ENCODE results near the gene HS3ST6. TPM values are rescaled to one million over a fixed set of nuclear protein-coding genes. Genes with fewer than 3 reads are reported as not detected.

Gene HS3ST6
- total RNA-seq, 1 experiment from 2014 or later = not detected

- H3K36me3 ChIP-seq (ENCODE audit: control insufficient read depth in 1 of 2, insufficient read depth in 2 of 2, low read length in 2 of 2) = no peaks in the 10 kb centered on the region
- RAD21 ChIA-PET (ENCODE audit: low non-redundant PET in 1 of 2, low total read pairs in 2 of 2, uncharacterized antibody in 2 of 2, unreplicated experiment in 2 of 2) = no interaction called here
- no TSS peak for BruUV-seq (replicated peaks)
These were observed 41.7 kb downstream of the HS3ST6 start for GRCh38 chr16:1876468-1876867.

More at GRCh38 chr16:1876468-1876867, 41.7 kb downstream of the HS3ST6 start:
- Histone ChIP-seq H3K27ac (ENCODE audit: low read depth, low read length) (no peak overlapping the region), H2AFZ (ENCODE audit: low read depth, low read length, poor library complexity, severe bottlenecking) (no peak overlapping the region), H3K9ac (ENCODE audit: low read length) (no peak overlapping the region), H3K4me2 (ENCODE audit: low read length) (no peak overlapping the region), H3K4me3 (replicated peaks in 1 of 2; ENCODE audit: low read depth in 1 of 2, low read length in 2 of 2) (no peak overlapping the region), H3K9me2 (ENCODE audit: insufficient read depth) (no peaks in the 10 kb centered on the region), H4K20me1 (ENCODE audit: insufficient read depth) (no peaks in the 10 kb centered on the region), H3K27me3 (ENCODE audit: insufficient read depth, low read length) (no peaks in the 10 kb centered on the region), H3K79me2 (ENCODE audit: insufficient read depth, low read length) (no peaks in the 10 kb centered on the region), H3K4me1 (ENCODE audit: control insufficient read depth in 1 of 2, insufficient read depth in 2 of 2, low read length in 2 of 2) (peaks cover 4 to 7% of the 10 kb centered on the region in 2 experiments; a peak in 3 of 4 replicates), H3K9me3 (ENCODE audit: control insufficient read depth in 1 of 2, insufficient read depth in 1 of 2, low read depth in 1 of 2, low read length in 2 of 2) (no peaks in the 10 kb centered on the region)
- intact Hi-C loops (cut with micrococcal nuclease) = no loop called here
- ChIA-PET POLR2A (interaction anchor here (0.8 kb wide), 1 partner anchor 47 kb away, joined by 3 read pairs; no protein-coding TSS in a partner anchor), CTCF (no interaction called here)
- TF ChIP-seq CTCF (IDR thresholded peaks at IDR 0.05 in 2 of 3, conservative IDR thresholded peaks at IDR 0.05 in 1 of 3; ENCODE audit: borderline replicate concordance in 1 of 3, insufficient read depth in 1 of 3, low read depth in 2 of 3, low read length in 2 of 3) = no peak
- TF ChIP-seq EZH2phosphoT487 (IDR thresholded peaks at IDR 0.05; ENCODE audit: borderline replicate concordance) = no peak
- no peak for TF ChIP-seq RAD21 (IDR thresholded peaks at IDR 0.05; ENCODE audit: low read depth)
- no peak for TF ChIP-seq MAX (IDR thresholded peaks at IDR 0.05)
- no peak for TF ChIP-seq FOSL1 (IDR thresholded peaks at IDR 0.05; ENCODE audit: low read depth)
- no peak for TF ChIP-seq ZFX (IDR thresholded peaks at IDR 0.05)
- TF ChIP-seq CEBPB (IDR thresholded peaks at IDR 0.05; ENCODE audit: low read depth) = no peak
- TF ChIP-seq SRF (IDR thresholded peaks at IDR 0.05; ENCODE audit: low read depth) = no peak
- no peak for TF ChIP-seq SIN3A (IDR thresholded peaks at IDR 0.05; ENCODE audit: low read depth)
- TF ChIP-seq JUND (IDR thresholded peaks at IDR 0.05) = no peak
- no peak for TF ChIP-seq REST (IDR thresholded peaks at IDR 0.05; ENCODE audit: low read depth)
- no peak for TF ChIP-seq SP1 (IDR thresholded peaks at IDR 0.05; ENCODE audit: low read depth)
- no peak for TF ChIP-seq TCF7L2 (IDR thresholded peaks at IDR 0.05; ENCODE audit: borderline replicate concordance, extremely low read depth, insufficient read depth, insufficient read length)
- TF ChIP-seq ZNF274 (IDR thresholded peaks at IDR 0.05; ENCODE audit: low read depth, low read length) = no peak
- no peak for TF ChIP-seq YY1 (IDR thresholded peaks at IDR 0.05; ENCODE audit: extremely low read depth, insufficient replicate concordance, low read depth, low read length)
- no peak for TF ChIP-seq ELF1 (IDR thresholded peaks at IDR 0.05; ENCODE audit: borderline replicate concordance, low read depth)
- ATAC-seq (no peak), DNase-seq (ENCODE audit: low read depth, low spot score) (no peak)
